ENCODE data around the gene WDR93. TPM values are rescaled to one million over a fixed set of nuclear protein-coding genes. Genes with fewer than 3 reads are reported as not detected.

The WDR93 gene
- total and polyA plus RNA-seq, 10 donors: 0.09 to 0.11 TPM; not detected in 8

DNA sequence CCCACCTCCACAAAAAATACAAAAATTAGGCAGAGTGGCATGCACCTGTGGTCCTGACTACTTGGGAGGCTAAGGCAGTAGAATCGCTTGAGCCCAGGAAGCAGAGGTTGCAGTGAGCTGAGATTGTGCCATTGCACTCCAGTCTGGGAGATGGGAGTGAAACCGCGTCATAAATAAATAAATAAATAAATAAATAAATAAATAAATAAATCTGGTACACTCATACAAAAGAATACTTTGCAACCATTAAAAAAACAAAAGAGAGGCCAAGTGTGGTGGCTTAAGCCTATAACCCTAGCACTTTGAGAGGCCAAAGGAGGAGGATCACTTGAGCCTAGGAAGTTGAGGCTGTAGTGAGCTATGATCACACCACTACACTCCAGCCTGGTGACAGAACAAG is 32.4 kb downstream of the WDR93 start:
- TF ChIP-seq POLR2AphosphoS5 (IDR thresholded peaks at IDR 0.05) (no peak), POLR2A (IDR thresholded peaks at IDR 0.05) (no peak)
- TF ChIP-seq, protein P1, sequence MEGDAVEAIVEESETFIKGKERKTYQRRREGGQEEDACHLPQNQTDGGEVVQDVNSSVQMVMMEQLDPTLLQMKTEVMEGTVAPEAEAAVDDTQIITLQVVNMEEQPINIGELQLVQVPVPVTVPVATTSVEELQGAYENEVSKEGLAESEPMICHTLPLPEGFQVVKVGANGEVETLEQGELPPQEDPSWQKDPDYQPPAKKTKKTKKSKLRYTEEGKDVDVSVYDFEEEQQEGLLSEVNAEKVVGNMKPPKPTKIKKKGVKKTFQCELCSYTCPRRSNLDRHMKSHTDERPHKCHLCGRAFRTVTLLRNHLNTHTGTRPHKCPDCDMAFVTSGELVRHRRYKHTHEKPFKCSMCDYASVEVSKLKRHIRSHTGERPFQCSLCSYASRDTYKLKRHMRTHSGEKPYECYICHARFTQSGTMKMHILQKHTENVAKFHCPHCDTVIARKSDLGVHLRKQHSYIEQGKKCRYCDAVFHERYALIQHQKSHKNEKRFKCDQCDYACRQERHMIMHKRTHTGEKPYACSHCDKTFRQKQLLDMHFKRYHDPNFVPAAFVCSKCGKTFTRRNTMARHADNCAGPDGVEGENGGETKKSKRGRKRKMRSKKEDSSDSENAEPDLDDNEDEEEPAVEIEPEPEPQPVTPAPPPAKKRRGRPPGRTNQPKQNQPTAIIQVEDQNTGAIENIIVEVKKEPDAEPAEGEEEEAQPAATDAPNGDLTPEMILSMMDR (IDR thresholded peaks at IDR 0.05 in 8 of 11, conservative IDR thresholded peaks at IDR 0.05 in 3 of 11): no peak
- no peak overlapping the region for H3K27ac ChIP-seq
- WGBS, 5 donors: 61 to 93% (median 87%) methylated on average over 3 of the region's 3 CpGs
- intact Hi-C loops (cut with DNase I; ENCODE audit: low total_unique reads): no loop called here
- no peaks in the 10 kb centered on the region for H3K4me1 ChIP-seq
- H3K36me3 ChIP-seq: no peaks in the 10 kb centered on the region
- DNase-seq: no peak
- no peak overlapping the region for H3K4me3 ChIP-seq
- H3K9me3 ChIP-seq: peaks cover 0 to 16% (median 9%) of the 10 kb centered on the region in 8 donors
- peaks cover 0 to 7% (median 0%) of the 10 kb centered on the region in 7 donors for H3K27me3 ChIP-seq (replicated peaks in 1 of 7)

DNA sequence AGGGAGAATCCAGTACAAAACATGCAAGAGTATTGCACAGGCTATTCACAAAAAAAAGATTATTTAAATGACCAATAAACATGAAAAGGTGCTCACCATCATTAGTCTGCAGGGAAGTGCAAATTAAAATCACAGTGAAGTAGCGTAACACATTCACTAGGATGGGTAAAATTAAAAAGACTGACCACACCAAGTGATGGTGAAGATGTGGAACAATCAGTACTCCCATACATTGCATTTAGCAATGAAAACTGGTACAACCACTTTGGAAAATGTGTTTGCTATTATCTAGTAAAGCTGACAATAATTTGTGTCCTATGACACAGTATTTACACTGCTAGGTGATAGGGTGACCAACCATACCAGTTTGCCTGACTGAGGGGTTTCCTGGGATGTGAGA is 34.0 kb downstream of the WDR93 start:
- intact Hi-C loops (cut with DNase I; ENCODE audit: low total_unique reads): no loop called here
- H3K36me3 ChIP-seq: no peaks in the 10 kb centered on the region
- no peak overlapping the region for H3K4me3 ChIP-seq
- DNase-seq: no peak
- peaks cover 0 to 16% (median 9%) of the 10 kb centered on the region in 8 donors for H3K9me3 ChIP-seq
- TF ChIP-seq POLR2A (IDR thresholded peaks at IDR 0.05) (no peak), POLR2AphosphoS5 (IDR thresholded peaks at IDR 0.05) (no peak)
- TF ChIP-seq, protein P1 (IDR thresholded peaks at IDR 0.05 in 8 of 11, conservative IDR thresholded peaks at IDR 0.05 in 3 of 11): no peak
- H3K27ac ChIP-seq: no peak overlapping the region
- peaks cover 0 to 7% (median 0%) of the 10 kb centered on the region in 7 donors for H3K27me3 ChIP-seq (replicated peaks in 1 of 7)
- WGBS, 5 donors: 86 to 100% (median 97%) methylated on average over 1 of the region's 1 CpG
- H3K4me1 ChIP-seq: no peaks in the 10 kb centered on the region

DNA sequence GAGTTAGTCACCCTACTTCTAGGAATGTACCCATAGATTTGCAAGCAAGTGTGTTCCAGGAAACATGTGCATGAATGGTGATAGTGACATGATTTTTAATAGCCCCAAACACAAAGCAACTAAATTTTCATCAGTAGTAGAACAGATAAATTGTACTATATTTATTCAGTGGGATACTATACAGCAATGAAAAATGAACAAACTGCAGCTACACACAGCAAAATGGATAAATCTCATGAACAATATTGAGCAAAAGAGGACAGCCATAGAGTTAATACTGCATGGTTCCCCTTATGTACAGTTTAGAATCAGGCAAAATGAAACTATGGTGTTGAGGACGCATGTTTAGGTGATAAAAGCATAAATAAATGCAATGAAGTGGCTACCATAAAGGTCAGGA is 34.5 kb downstream of the WDR93 start:
- H3K27me3 ChIP-seq (replicated peaks in 1 of 7): peaks cover 0 to 7% (median 0%) of the 10 kb centered on the region in 7 donors
- intact Hi-C loops (cut with DNase I; ENCODE audit: low total_unique reads): no loop called here
- no peaks in the 10 kb centered on the region for H3K4me1 ChIP-seq
- H3K27ac ChIP-seq: no peak overlapping the region
- DNase-seq: no peak
- TF ChIP-seq POLR2AphosphoS5 (IDR thresholded peaks at IDR 0.05): no peak
- TF ChIP-seq, protein P1 (IDR thresholded peaks at IDR 0.05 in 8 of 11, conservative IDR thresholded peaks at IDR 0.05 in 3 of 11): no peak
- TF ChIP-seq POLR2A (IDR thresholded peaks at IDR 0.05): no peak
- no peak overlapping the region for H3K4me3 ChIP-seq
- H3K36me3 ChIP-seq: no peaks in the 10 kb centered on the region
- 82 to 94% (median 88%) methylated on average over 1 of the region's 1 CpG for WGBS, 5 donors
- peaks cover 0 to 16% (median 9%) of the 10 kb centered on the region in 8 donors for H3K9me3 ChIP-seq

DNA sequence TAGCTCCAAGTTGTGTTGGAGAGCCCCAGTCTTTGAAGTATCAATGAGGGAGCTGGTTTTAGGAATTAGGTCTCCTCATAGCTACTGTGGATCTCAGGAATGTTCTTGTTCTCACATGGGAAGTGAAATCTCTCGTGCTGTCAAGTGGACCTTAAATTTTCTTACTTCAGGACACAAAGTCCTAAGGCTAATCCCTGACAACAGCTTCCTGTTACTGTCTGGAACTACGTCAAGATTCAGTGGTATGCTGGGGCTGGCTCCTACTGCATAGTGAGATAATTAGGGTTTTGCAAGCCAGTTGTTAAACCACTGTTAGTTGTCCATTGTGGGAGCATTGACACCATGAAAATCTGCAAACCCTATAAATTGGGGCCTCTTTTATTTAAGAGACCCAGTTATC is 37.6 kb downstream of the WDR93 start:
- Histone ChIP-seq H3K27me3 (replicated peaks in 1 of 7) (peaks cover 0 to 7% (median 0%) of the 10 kb centered on the region in 7 donors), H3K4me1 (no peaks in the 10 kb centered on the region), H3K27ac (peak overlapping the region in 4 of 8 donors; percentile 8 to 47 (median 37)), H3K36me3 (no peaks in the 10 kb centered on the region), H3K4me3 (no peak overlapping the region), H3K9me3 (peaks cover 0 to 16% (median 9%) of the 10 kb centered on the region in 8 donors)
- no peak for DNase-seq
- 36 to 61% (median 47%) methylated on average over 2 of the region's 2 CpGs for WGBS, 5 donors
- intact Hi-C loops (cut with DNase I; ENCODE audit: low total_unique reads): no loop called here
- TF ChIP-seq POLR2A (IDR thresholded peaks at IDR 0.05) (no peak), POLR2AphosphoS5 (IDR thresholded peaks at IDR 0.05) (peak in 1 of 3 donors; percentile 36)
- TF ChIP-seq, protein P1 (IDR thresholded peaks at IDR 0.05 in 8 of 11, conservative IDR thresholded peaks at IDR 0.05 in 3 of 11): no peak

Measured in spleen (tissue), 11 donors.